Measurements from ENCODE around the gene NXPH4.
A peak's percentile ranks its signal among the peaks of the same experiment; 100 is the strongest.

NXPH4 gene

GRCh38 chr12:57216014-57216911 is at the start of gene NXPH4:
Gene NXPH4 (plus strand): TSS chr12:57216794. CDS start chr12:57216970, 176 bp downstream.
- peak; percentile 71 for DNase-seq (ENCODE audit: low spot score)

- peak; percentile 74 for DNase-seq (ENCODE audit: low spot score)
Observed at GRCh38 chr12:57166971-57167371, 49.6 kb upstream of the NXPH4 start.

- DNase-seq (ENCODE audit: low spot score), result no peak
Observed at GRCh38 chr12:57168058-57168457, 48.5 kb upstream of the NXPH4 start.

- DNase-seq (ENCODE audit: low spot score), result no peak
Observed at GRCh38 chr12:57169046-57169795, 47.4 kb upstream of the NXPH4 start.

GRCh38 chr12:57169969-57170368 is 46.6 kb upstream of the NXPH4 start:
- no peak for DNase-seq (ENCODE audit: low spot score)

GRCh38 chr12:57170408-57170807 is 46.2 kb upstream of the NXPH4 start:
- DNase-seq (ENCODE audit: low spot score), result no peak

GRCh38 chr12:57170927-57171326 is 45.7 kb upstream of the NXPH4 start:
- no peak for DNase-seq (ENCODE audit: low spot score)

- DNase-seq (ENCODE audit: low spot score), result peak; percentile 80
Observed at GRCh38 chr12:57171668-57172067, 44.9 kb upstream of the NXPH4 start.

- DNase-seq (ENCODE audit: low spot score), result no peak
Observed at GRCh38 chr12:57173089-57173488, 43.5 kb upstream of the NXPH4 start.

GRCh38 chr12:57173683-57174082 is 42.9 kb upstream of the NXPH4 start:
- no peak for DNase-seq (ENCODE audit: low spot score)

GRCh38 chr12:57175428-57176138 is 41.0 kb upstream of the NXPH4 start:
- peak; percentile 89 for DNase-seq (ENCODE audit: low spot score)

- no peak for DNase-seq (ENCODE audit: low spot score)
Observed at GRCh38 chr12:57176139-57176477, 40.5 kb upstream of the NXPH4 start.

- no peak for DNase-seq (ENCODE audit: low spot score)
Observed at GRCh38 chr12:57176846-57177245, 39.7 kb upstream of the NXPH4 start.

GRCh38 chr12:57177354-57177753 is 39.2 kb upstream of the NXPH4 start:
- DNase-seq (ENCODE audit: low spot score), result no peak

- no peak for DNase-seq (ENCODE audit: low spot score)
Observed at GRCh38 chr12:57178213-57178612, 38.4 kb upstream of the NXPH4 start.

- no peak for DNase-seq (ENCODE audit: low spot score)
Observed at GRCh38 chr12:57179331-57180086, 37.1 kb upstream of the NXPH4 start.

- DNase-seq (ENCODE audit: low spot score), result no peak
Observed at GRCh38 chr12:57180321-57180989, 36.1 kb upstream of the NXPH4 start.

- DNase-seq (ENCODE audit: low spot score), result no peak
Observed at GRCh38 chr12:57181072-57181471, 35.5 kb upstream of the NXPH4 start.

GRCh38 chr12:57181561-57182155 is 34.9 kb upstream of the NXPH4 start:
- DNase-seq (ENCODE audit: low spot score), result no peak

GRCh38 chr12:57182918-57183575 is 33.5 kb upstream of the NXPH4 start:
- DNase-seq (ENCODE audit: low spot score), result peak; percentile 93

All from AG08396 (cell line).